GM18505 (cell line): ENCODE data around the gene PCBP3.
"Not testable (repeated sequence)": the region's sequence is repeated elsewhere in the genome, so short reads cannot be mapped to it uniquely, and the experiment has no call there.

Experiments used
- ATAC-seq: cut with Tn5 transposase; IDR thresholded peaks from one replicate; pipeline ENCODE4 v1.9.1; 2021; ENCODE audit not compliant: unreplicated experiment
- POLR2A ChIP-seq: IDR thresholded peaks from 4 replicates; pipeline ENCODE4 v1.6.1; 2011; ENCODE audit warnings: borderline replicate concordance; ENCODE audit not compliant: insufficient read depth, insufficient read length; ENCODE audit errors: extremely low read depth

Gene PCBP3

DNA sequence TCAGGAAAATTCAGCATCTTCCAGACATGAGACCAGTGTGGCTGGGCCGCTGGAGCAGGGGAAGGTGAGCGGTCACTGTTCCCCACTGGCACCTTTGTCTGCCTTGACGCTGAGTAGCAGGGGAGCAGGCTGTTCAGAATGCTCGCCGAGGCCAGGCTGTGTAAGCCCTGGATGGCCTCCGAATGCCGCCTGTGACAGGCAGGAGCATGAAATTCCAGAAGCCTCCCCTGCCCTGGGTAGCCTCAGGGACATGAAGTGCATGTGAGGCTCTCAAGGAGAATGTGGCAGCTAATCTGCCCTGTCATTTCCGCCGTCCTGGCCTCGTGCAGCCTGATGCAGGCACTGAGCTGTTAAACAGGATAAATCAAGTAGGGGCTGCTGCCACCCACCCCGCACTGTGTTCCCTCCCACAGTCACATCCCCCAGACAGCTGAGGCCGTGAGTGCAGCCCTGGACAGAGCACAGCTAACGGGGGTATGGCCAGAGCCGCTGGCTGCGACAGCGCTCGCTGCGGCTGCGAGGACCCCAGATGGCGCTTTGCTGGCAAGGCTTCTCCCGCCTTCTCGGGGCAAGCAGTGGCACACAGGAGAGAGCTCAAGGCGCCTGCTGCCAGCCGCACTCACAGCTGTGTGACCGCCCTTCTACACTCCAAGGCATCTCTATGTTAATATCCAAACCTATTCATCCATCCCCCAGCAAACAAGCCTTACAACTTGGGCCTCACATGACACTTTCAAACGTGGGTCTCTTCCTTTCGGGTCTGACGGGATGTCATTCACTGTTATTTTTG lies 233.1 kb downstream of the PCBP3 start:
- no peak for TF ChIP-seq POLR2A
- ATAC-seq, result no peak

DNA sequence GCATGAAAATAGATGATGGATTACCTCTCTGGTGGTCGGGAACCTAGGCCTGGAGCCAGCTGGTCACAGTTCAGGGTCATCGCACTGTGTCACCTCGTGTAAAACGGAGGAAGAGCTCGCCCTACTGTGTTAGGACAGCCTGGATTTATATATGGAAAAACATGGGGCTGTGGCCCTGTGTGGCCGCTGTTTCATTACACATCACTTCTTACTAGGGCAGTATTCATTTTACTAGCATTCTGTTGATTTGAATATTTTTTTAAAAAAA lies 233.6 kb downstream of the PCBP3 start:
- no peak for TF ChIP-seq POLR2A
- no peak for ATAC-seq

GRCh38 chr21:45877821-45878469 lies 234.4 kb downstream of the PCBP3 start:
- ATAC-seq, result no peak
- TF ChIP-seq POLR2A, result no peak

- ATAC-seq, result no peak
- TF ChIP-seq POLR2A, result no peak
These were observed 236.9 kb downstream of the PCBP3 start for GRCh38 chr21:45880097-45881068.

DNA sequence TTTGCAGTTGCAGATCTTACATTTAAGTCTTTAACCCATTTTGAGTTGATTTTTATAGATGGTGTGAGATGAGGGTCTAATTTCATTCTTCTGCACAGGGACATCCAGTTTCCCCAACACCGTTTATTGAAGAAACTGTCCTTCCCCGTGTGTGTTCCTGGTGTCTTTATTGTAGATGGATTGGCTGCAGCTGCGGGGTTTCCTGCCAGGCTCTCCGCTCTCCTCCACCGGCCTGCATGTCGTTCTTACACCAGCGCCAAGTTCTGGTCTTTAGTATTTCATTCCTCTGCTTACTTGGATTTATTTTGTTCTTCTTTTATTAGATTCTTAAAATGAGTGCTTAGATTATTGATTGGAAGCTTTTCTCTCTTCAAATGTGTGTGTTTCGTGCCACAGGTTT lies 239.1 kb downstream of the PCBP3 start:
- ATAC-seq, result no peak
- no peak for TF ChIP-seq POLR2A

- TF ChIP-seq POLR2A, result no peak
- no peak for ATAC-seq
These were observed 239.6 kb downstream of the PCBP3 start for GRCh38 chr21:45883090-45883489.

- ATAC-seq, result no peak
These were observed 242.0 kb downstream of the PCBP3 start for GRCh38 chr21:45885597-45885929.

DNA sequence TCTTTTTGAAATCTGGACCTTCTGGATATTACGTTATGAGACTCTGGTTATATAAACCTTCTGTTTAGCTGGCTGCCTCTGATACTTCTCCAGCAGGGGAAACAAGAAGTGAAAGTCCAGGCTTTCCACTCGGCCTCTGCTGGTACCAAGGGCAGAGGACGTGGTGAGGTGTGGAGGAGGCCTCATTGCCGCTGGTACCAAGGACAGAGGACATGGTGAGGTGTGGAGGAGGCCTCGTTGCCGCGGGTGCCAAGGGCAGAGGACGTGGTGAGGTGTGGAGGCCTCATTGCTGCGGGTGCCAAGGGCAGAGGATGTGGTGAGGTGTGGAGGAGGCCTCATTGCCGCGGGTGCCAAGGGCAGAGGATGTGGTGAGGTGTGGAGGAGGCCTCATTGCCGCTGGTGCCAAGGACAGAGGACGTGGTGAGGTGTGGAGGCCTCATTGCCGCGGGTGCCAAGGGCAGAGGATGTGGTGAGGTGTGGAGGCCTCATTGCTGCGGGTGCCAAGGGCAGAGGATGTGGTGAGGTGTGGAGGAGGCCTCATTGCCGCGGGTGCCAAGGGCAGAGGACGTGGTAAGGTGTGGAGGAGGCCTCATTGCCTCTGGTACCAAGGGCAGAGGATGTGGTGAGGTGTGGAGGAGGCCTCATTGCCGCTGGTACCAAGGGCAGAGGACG lies 242.5 kb downstream of the PCBP3 start:
- not testable (repeated sequence) for ATAC-seq

More at GRCh38 chr21:45885597-45885929, 242.0 kb downstream of the PCBP3 start:
- no peak for TF ChIP-seq POLR2A

- ATAC-seq, result no peak
- no peak for TF ChIP-seq POLR2A
These were observed 243.1 kb downstream of the PCBP3 start for GRCh38 chr21:45886610-45887026.

GRCh38 chr21:45887120-45887611 lies 243.6 kb downstream of the PCBP3 start:
- no peak for TF ChIP-seq POLR2A
- no peak for ATAC-seq

DNA sequence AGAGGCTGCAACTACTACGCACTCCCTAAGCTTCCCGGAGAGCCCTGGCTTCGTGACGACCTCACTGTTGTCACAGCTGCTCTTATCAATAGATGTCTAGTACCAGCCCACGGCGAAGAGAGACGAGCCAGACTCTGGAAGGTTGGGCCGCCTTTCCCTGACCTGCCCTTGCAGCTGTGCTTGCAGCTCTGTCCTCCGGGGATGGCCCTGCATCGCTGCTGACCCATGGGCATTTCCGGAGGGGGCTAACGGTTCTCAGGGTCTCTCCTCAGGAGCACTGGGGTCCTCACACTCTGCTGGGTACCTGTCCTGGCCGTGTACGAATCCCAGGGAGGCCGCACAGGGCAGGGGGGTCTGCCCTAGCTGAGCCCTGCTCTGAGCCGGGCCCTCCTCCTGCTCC lies 244.3 kb downstream of the PCBP3 start:
- TF ChIP-seq POLR2A, result no peak
- no peak for ATAC-seq

GRCh38 chr21:45888386-45889009 lies 245.0 kb downstream of the PCBP3 start:
- no peak for TF ChIP-seq POLR2A
- ATAC-seq, result no peak

GRCh38 chr21:45889256-45889655 lies 245.7 kb downstream of the PCBP3 start:
- TF ChIP-seq POLR2A, result no peak
- ATAC-seq, result no peak
